Peyer's patch (tissue), 4 donors: ENCODE results near the gene OCA2.

Source experiments
- CTCF ChIP-seq, 6 experiments: fragments of 450-650 bp in 4 of 6; fragments of 200-600 bp in 2 of 6; sonication (generic) in 1 of 6; IDR thresholded peaks; one replicate each; pipeline ENCODE4 v1.5.1; 2017 to 2019; ENCODE audit warnings: antibody characterized with exemption in 6 of 6, mild to moderate bottlenecking in 3 of 6, moderate library complexity in 1 of 6
- POLR2A ChIP-seq, 2 donors: fragments of 450-650 bp; IDR thresholded peaks; one replicate each; pipeline ENCODE4 v1.5.1; 2017; ENCODE audit warnings: antibody characterized with exemption in 2 of 2, mild to moderate bottlenecking in 2 of 2, moderate library complexity in 2 of 2

- no peak for TF ChIP-seq CTCF (IDR thresholded peaks at IDR 0.05)
- TF ChIP-seq POLR2A (IDR thresholded peaks at IDR 0.05) = no peak
Observed at GRCh38 chr15:27774638-27775037, 324.5 kb downstream of the OCA2 start.
